GM10266 (cell line): ENCODE results near the gene ABCB4.
"Not testable (repeated sequence)": the region's sequence is repeated elsewhere in the genome, so short reads cannot be mapped to it uniquely, and the experiment has no call there.

Source experiments
- DNase-seq: peaks from one replicate; pipeline ENCODE4 v3.0.0; 2012; ENCODE audit errors: extremely low spot score
- TF ChIP-seq, protein P1 (sequence below): IDR thresholded peaks from 2 replicates; pipeline ENCODE4 v1.5.1; 2012; ENCODE audit warnings: mild to moderate bottlenecking, low read depth; ENCODE audit not compliant: control insufficient read depth, insufficient read depth; ENCODE audit errors: missing control alignments

ABCB4 gene

GRCh38 chr7:87463982-87464381 is 11.5 kb downstream of the ABCB4 start:
- TF ChIP-seq, protein P1, sequence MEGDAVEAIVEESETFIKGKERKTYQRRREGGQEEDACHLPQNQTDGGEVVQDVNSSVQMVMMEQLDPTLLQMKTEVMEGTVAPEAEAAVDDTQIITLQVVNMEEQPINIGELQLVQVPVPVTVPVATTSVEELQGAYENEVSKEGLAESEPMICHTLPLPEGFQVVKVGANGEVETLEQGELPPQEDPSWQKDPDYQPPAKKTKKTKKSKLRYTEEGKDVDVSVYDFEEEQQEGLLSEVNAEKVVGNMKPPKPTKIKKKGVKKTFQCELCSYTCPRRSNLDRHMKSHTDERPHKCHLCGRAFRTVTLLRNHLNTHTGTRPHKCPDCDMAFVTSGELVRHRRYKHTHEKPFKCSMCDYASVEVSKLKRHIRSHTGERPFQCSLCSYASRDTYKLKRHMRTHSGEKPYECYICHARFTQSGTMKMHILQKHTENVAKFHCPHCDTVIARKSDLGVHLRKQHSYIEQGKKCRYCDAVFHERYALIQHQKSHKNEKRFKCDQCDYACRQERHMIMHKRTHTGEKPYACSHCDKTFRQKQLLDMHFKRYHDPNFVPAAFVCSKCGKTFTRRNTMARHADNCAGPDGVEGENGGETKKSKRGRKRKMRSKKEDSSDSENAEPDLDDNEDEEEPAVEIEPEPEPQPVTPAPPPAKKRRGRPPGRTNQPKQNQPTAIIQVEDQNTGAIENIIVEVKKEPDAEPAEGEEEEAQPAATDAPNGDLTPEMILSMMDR = no peak
- no peak for DNase-seq

DNA sequence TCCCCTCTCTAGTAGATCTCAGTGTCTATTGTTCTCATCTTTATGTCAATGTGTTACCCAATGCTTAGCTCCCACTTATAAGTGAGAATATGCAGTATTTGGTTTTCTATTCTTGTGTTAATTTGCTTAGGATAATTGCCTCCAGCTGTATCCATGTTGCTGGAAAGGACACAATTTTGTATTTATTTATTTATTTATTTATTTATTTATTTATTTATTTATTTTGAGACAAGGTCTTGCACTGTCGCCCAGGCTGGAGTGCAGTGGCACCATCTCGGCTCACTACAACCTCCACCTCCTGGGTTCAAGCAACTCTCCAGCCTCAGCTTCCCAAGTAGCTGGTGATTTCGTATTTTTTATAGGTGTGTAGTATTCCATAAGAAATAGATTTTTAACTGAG is 15.0 kb downstream of the ABCB4 start:
- DNase-seq = not testable (repeated sequence)

DNA sequence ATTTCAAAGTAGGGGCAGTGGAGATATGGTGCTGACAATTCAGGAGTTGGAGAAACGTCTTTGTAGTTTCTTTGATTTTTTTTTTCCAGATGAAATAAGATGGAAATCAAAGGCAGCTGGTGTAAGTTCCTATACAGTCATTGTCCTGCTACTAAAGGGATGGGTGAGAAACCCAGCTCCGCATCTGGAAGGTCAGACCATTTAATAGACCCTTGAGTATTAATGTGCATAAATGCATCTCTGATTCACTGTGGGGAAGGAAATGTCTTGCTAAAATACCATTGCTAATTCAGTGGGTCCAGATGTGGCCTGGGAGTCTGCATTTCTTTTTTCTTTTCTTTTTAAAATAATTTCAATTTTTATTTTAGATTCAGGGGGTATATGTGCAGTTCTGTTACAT is 15.5 kb downstream of the ABCB4 start:
- no peak for DNase-seq
- TF ChIP-seq, protein P1 = no peak

- no peak for DNase-seq
- TF ChIP-seq, protein P1 = no peak
These were observed 17.3 kb downstream of the ABCB4 start for GRCh38 chr7:87458148-87458547.

GRCh38 chr7:87456247-87456646 is 19.2 kb downstream of the ABCB4 start:
- DNase-seq = no peak
- TF ChIP-seq, protein P1 = no peak

GRCh38 chr7:87452279-87452678 is 23.2 kb downstream of the ABCB4 start:
- TF ChIP-seq, protein P1 = no peak
- DNase-seq = no peak

DNA sequence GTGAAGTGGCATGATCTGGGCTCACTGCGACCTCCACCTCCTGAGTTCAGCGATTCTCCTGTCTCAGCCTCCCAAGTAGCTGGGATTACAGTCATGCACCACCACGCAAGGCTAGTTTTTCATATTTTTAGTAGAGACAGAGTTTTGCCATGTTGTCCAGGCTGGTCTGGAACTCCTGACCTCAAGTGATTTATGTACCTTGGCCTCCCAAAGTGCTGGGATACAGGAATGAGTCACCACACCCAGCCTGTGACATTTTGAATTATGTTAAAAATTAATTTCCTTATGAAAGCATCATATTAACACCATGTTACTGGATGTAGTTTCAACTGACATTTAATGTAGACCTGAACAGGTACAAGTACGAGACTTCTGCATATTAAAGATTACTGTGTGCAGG is 24.3 kb downstream of the ABCB4 start:
- TF ChIP-seq, protein P1 = no peak

GRCh38 chr7:87450706-87451105 is 24.8 kb downstream of the ABCB4 start:
- DNase-seq = no peak
- TF ChIP-seq, protein P1 = no peak

More for the DNA sequence above, 24.3 kb downstream of the ABCB4 start:
- DNase-seq = no peak
